Measurements from ENCODE around the gene C11orf91.

The C11orf91 gene

DNA sequence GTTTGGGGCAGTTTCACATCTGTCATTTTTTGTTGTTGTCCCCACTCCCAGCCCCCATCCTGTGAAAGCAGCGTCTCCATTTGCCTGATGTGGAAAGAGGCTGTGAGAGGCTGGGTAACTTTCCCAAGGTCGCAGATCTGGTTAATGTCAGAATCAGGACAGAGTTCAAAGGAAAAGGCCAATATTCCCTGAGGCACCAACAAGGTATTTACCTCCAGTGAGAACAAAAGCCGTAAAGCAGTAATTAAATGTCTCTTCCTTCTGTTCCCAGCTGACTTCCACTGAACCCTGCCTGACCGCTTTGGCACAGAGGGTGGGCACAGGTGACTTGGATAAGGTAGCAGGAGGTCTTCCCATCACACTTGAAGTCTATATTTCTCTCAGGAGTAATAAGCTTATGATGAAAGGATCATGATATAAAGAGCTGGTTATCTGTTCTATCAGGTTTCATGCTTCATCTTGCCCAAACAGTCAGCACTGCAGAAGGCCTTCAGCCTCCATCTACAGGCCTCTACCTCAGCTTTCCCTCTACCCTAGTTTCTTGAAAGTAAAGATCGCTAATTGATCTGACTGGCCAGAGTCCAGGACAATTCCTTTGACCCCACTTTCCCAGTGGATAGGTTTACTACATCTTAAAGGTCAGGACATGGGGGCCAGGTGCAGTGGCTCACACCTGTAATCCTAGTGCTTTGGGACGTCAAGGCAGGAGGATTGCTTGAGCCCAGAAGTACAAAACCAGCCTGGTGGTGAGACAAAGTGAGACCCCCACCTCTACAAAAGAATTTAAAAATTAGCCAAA, 9.4 kb downstream of the C11orf91 start:
- Histone ChIP-seq H3K4me1 (ENCODE audit: insufficient read depth, low read length, poor library complexity, severe bottlenecking) (no peaks in the 10 kb centered on the region), H3K36me3 (ENCODE audit: insufficient read depth, low read length) (no peaks in the 10 kb centered on the region), H3K9ac (ENCODE audit: low read depth, low read length, poor library complexity, severe bottlenecking) (no peak overlapping the region), H3K4me3 (ENCODE audit: low read length, poor library complexity, severe bottlenecking) (no peak overlapping the region), H2AFZ (ENCODE audit: low read length) (no peak overlapping the region), H3K9me2 (replicated peaks; ENCODE audit: low read depth, low read length) (no peaks in the 10 kb centered on the region), H3K4me2 (ENCODE audit: low read depth, low read length, poor library complexity, severe bottlenecking) (no peak overlapping the region), H4K20me1 (ENCODE audit: insufficient read depth, low read length, poor library complexity, severe bottlenecking) (no peaks in the 10 kb centered on the region), H3K79me2 (ENCODE audit: insufficient read depth, low read length) (no peaks in the 10 kb centered on the region), H3K27me3 (ENCODE audit: insufficient read depth, low read length, poor library complexity, severe bottlenecking) (no peaks in the 10 kb centered on the region), H3F3A (ENCODE audit: low read depth) (no peaks in the 10 kb centered on the region), H3K9me3 (ENCODE audit: insufficient read depth, low read depth, low read length) (no peaks in the 10 kb centered on the region)
- TF ChIP-seq, protein P1, sequence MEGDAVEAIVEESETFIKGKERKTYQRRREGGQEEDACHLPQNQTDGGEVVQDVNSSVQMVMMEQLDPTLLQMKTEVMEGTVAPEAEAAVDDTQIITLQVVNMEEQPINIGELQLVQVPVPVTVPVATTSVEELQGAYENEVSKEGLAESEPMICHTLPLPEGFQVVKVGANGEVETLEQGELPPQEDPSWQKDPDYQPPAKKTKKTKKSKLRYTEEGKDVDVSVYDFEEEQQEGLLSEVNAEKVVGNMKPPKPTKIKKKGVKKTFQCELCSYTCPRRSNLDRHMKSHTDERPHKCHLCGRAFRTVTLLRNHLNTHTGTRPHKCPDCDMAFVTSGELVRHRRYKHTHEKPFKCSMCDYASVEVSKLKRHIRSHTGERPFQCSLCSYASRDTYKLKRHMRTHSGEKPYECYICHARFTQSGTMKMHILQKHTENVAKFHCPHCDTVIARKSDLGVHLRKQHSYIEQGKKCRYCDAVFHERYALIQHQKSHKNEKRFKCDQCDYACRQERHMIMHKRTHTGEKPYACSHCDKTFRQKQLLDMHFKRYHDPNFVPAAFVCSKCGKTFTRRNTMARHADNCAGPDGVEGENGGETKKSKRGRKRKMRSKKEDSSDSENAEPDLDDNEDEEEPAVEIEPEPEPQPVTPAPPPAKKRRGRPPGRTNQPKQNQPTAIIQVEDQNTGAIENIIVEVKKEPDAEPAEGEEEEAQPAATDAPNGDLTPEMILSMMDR (conservative IDR thresholded peaks at IDR 0.05; ENCODE audit: low read length) = no peak
- no peak for TF ChIP-seq EZH2phosphoT487 (IDR thresholded peaks at IDR 0.05; ENCODE audit: borderline replicate concordance)

DNA sequence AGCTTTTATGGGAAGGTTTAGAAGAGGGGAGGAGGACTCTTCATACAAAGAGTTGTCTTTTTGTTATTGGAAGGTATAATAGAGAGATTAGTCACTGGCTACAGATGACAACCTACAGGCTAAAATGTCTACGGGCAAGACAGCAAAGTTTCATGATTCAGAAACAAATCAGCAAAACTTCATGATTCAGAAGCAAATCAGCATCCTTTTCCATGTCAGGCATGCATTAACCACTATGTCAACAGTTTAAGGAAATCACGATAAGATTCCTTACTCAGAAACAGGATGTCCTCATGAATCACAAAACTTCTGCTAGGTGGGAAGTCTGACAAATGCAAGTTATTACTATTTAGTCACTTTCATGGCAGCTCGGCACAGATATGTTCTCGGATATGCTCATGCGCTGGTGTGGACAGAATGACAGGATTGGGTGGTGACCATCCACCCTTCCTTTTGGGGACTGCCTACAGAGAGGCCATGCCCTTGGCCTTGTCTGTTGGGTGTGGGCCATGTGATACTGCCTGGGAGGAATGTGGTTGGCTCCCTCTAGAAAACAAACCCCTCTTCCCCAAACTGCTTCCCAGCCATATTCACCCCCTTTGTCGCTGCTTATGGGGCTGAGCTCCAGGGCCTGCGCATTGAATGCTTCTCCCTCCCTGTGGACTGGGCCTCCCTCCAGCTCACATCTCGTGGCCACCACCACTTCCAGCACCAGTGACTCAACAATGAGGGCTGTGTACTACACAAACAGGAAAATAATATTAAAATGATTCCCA, 10.1 kb downstream of the C11orf91 start:
- Histone ChIP-seq H3K4me1 (ENCODE audit: insufficient read depth, low read length, poor library complexity, severe bottlenecking) (no peaks in the 10 kb centered on the region), H3K79me2 (ENCODE audit: insufficient read depth, low read length) (no peaks in the 10 kb centered on the region), H3K36me3 (ENCODE audit: insufficient read depth, low read length) (no peaks in the 10 kb centered on the region), H3K4me2 (ENCODE audit: low read depth, low read length, poor library complexity, severe bottlenecking) (no peak overlapping the region), H3K27me3 (ENCODE audit: insufficient read depth, low read length, poor library complexity, severe bottlenecking) (no peaks in the 10 kb centered on the region), H3K4me3 (ENCODE audit: low read length, poor library complexity, severe bottlenecking) (no peak overlapping the region), H2AFZ (ENCODE audit: low read length) (no peak overlapping the region), H4K20me1 (ENCODE audit: insufficient read depth, low read length, poor library complexity, severe bottlenecking) (no peaks in the 10 kb centered on the region), H3F3A (ENCODE audit: low read depth) (no peaks in the 10 kb centered on the region), H3K9ac (ENCODE audit: low read depth, low read length, poor library complexity, severe bottlenecking) (no peak overlapping the region), H3K9me2 (replicated peaks; ENCODE audit: low read depth, low read length) (no peaks in the 10 kb centered on the region), H3K9me3 (ENCODE audit: insufficient read depth, low read depth, low read length) (no peaks in the 10 kb centered on the region)
- TF ChIP-seq, protein P1 (conservative IDR thresholded peaks at IDR 0.05; ENCODE audit: low read length) = no peak
- TF ChIP-seq EZH2phosphoT487 (IDR thresholded peaks at IDR 0.05; ENCODE audit: borderline replicate concordance) = no peak

DNA sequence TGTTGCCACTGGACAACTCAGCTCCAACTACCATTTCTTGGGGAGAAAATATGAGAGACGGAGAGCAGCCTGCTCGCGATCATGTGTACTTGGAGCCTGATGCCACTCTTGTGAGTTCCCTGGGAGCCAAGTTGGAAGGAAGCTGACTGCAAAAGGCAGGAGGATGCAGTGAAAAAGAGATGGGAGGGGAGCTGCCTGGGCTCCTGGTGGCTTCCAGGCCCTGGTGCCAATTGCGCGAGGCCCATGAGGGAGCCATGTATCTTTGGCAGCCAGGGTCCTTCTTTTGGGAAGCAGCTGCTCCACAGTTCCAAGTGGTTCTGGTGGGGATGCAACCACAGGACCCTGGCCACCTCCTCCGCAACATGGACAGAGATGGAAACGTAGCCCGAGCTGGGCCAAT, 11.1 kb downstream of the C11orf91 start:
- Histone ChIP-seq H3K9me3 (ENCODE audit: insufficient read depth, low read depth, low read length) (no peaks in the 10 kb centered on the region), H3K36me3 (ENCODE audit: insufficient read depth, low read length) (no peaks in the 10 kb centered on the region), H3K79me2 (ENCODE audit: insufficient read depth, low read length) (no peaks in the 10 kb centered on the region), H3K4me3 (ENCODE audit: low read length, poor library complexity, severe bottlenecking) (no peak overlapping the region), H3K27me3 (ENCODE audit: insufficient read depth, low read length, poor library complexity, severe bottlenecking) (no peaks in the 10 kb centered on the region), H2AFZ (ENCODE audit: low read length) (no peak overlapping the region), H4K20me1 (ENCODE audit: insufficient read depth, low read length, poor library complexity, severe bottlenecking) (no peaks in the 10 kb centered on the region), H3K9me2 (replicated peaks; ENCODE audit: low read depth, low read length) (no peaks in the 10 kb centered on the region), H3K4me1 (ENCODE audit: insufficient read depth, low read length, poor library complexity, severe bottlenecking) (no peaks in the 10 kb centered on the region), H3K9ac (ENCODE audit: low read depth, low read length, poor library complexity, severe bottlenecking) (no peak overlapping the region), H3F3A (ENCODE audit: low read depth) (no peaks in the 10 kb centered on the region), H3K4me2 (ENCODE audit: low read depth, low read length, poor library complexity, severe bottlenecking) (no peak overlapping the region)
- TF ChIP-seq EZH2phosphoT487 (IDR thresholded peaks at IDR 0.05; ENCODE audit: borderline replicate concordance) = no peak
- TF ChIP-seq, protein P1 (conservative IDR thresholded peaks at IDR 0.05; ENCODE audit: low read length) = no peak

Measured in Loucy (cell line).